ENCODE data around the gene PLXNA4.

Gene PLXNA4

GRCh38 chr7:132206594-132206993 is 369.7 kb downstream of the PLXNA4 start:
- no peak for DNase-seq (ENCODE audit: low read depth)

GRCh38 chr7:132205509-132205908 is 370.8 kb downstream of the PLXNA4 start:
- no peak for DNase-seq (ENCODE audit: low read depth)

GRCh38 chr7:132203021-132203420 is 373.2 kb downstream of the PLXNA4 start:
- DNase-seq (ENCODE audit: low read depth), result no peak

- no peak for DNase-seq (ENCODE audit: low read depth)
Observed at GRCh38 chr7:132202541-132202940, 373.7 kb downstream of the PLXNA4 start.

GRCh38 chr7:132200141-132200540 is 376.1 kb downstream of the PLXNA4 start:
- DNase-seq (ENCODE audit: low read depth), result no peak

GRCh38 chr7:132199626-132200025 is 376.6 kb downstream of the PLXNA4 start:
- DNase-seq (ENCODE audit: low read depth), result no peak

- DNase-seq (ENCODE audit: low read depth), result no peak
Observed at GRCh38 chr7:132197772-132198171, 378.5 kb downstream of the PLXNA4 start.

- DNase-seq (ENCODE audit: low read depth), result no peak
Observed at GRCh38 chr7:132193898-132194297, 382.4 kb downstream of the PLXNA4 start.

GRCh38 chr7:132192809-132193208 is 383.5 kb downstream of the PLXNA4 start:
- DNase-seq (ENCODE audit: low read depth), result no peak

- no peak for DNase-seq (ENCODE audit: low read depth)
Observed at GRCh38 chr7:132191418-132191817, 384.9 kb downstream of the PLXNA4 start.

- DNase-seq (ENCODE audit: low read depth), result no peak
Observed at GRCh38 chr7:132190683-132191082, 385.6 kb downstream of the PLXNA4 start.

- no peak for DNase-seq (ENCODE audit: low read depth)
Observed at GRCh38 chr7:132189881-132190280, 386.4 kb downstream of the PLXNA4 start.

- no peak for DNase-seq (ENCODE audit: low read depth)
Observed at GRCh38 chr7:132187869-132188789, 388.1 kb downstream of the PLXNA4 start.

GRCh38 chr7:132187391-132187790 is 388.9 kb downstream of the PLXNA4 start:
- DNase-seq (ENCODE audit: low read depth), result no peak

- no peak for DNase-seq (ENCODE audit: low read depth)
Observed at GRCh38 chr7:132185150-132185549, 391.1 kb downstream of the PLXNA4 start.

- no peak for DNase-seq (ENCODE audit: low read depth)
Observed at GRCh38 chr7:132183781-132184380, 392.4 kb downstream of the PLXNA4 start.

GRCh38 chr7:132182992-132183391 is 393.3 kb downstream of the PLXNA4 start:
- DNase-seq (ENCODE audit: low read depth), result no peak

GRCh38 chr7:132181946-132182685 is 394.2 kb downstream of the PLXNA4 start:
- DNase-seq (ENCODE audit: low read depth), result no peak

GRCh38 chr7:132181371-132181770 is 394.9 kb downstream of the PLXNA4 start:
- no peak for DNase-seq (ENCODE audit: low read depth)

GRCh38 chr7:132180481-132180880 is 395.8 kb downstream of the PLXNA4 start:
- DNase-seq (ENCODE audit: low read depth), result no peak

- no peak for DNase-seq (ENCODE audit: low read depth)
Observed at GRCh38 chr7:132179681-132180080, 396.6 kb downstream of the PLXNA4 start.

GRCh38 chr7:132179080-132179430 is 397.2 kb downstream of the PLXNA4 start:
- no peak for DNase-seq (ENCODE audit: low read depth)

Data from activated T-cell treated with anti-CD3 and anti-CD28 coated beads for 48 hours (primary cell).